ENCODE measurements around the gene DNAJC11. TPM values are rescaled to one million over a fixed set of nuclear protein-coding genes. Genes with fewer than 3 reads are reported as not detected.

The DNAJC11 gene
- total RNA-seq, 2 experiments from 2014 or later, result 45.4 to 51.0 TPM

DNA sequence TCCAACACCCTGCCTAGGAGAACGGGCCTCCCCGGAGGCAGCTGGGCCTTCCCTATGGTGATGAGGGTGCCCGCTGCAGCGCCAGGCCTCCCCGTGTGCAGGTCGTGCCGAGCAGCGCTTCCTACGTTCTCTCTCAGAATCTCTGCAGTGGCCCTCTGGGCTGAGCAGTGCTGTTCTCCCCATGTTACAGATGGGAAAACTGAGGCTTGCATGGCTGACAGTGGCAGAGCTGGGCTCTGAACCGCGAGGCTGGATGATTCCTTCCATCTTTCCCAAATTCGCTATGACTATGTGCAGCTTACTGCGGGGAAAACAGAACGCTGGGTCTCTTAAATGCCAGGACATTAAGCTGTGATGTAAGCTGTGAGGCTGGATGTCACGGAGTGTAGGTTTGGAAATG lies 107.8 kb downstream of the DNAJC11 start:
- Mint-ChIP-seq H3K27ac (no peak overlapping the region), H3K9me3 (ENCODE audit: low read depth) (no peaks in the 10 kb centered on the region)
- CTCF ChIA-PET, result no interaction called here

DNA sequence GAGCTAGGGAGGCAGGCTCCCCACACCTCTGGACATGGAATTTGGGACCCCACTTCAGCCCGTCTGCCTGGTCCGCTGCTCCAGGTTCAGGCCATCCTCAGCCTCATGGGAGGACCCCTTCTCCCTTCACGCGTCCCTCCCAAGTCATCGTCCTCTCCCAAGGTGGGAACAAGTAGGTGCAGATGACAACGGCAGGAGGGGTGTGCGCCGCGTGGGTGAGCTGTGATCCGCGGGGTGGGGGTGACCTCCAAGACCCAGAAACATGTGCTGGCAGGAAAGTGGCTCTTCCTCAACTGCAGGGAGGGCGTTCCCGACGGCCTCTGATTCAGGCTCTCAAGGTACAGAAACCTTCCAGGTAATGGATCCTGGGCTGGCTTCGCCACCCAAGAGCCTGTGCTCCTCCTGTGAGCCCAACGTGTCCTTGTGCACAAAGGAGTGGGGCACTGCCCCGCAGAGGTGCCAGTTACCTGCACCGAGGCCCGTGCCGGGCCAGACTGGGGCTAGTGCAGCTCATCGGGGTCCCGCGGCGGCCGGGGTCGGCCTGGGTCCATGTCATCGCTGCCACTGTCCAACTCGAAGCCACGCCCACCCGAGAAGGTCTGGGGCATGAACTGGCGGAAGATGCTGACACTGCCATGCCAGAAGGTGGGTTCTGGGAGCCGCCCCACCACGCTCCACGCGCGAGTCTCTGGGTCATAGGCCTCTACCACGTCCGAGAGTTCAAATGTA lies 108.6 kb downstream of the DNAJC11 start:
- DNase-seq (no peak), ATAC-seq (no peak)
- peaks cover 16% of the 10 kb centered on the region for H3K36me3 Mint-ChIP-seq
- CTCF ChIA-PET, result interaction anchor here (1.3 kb wide), 1 partner anchor 13 kb away, joined by 5 read pairs; the partner anchor contains the start of gene ZBTB48
- H3K4me1 Mint-ChIP-seq, result peaks cover 37% of the 10 kb centered on the region
- no peak overlapping the region for H3K4me3 Mint-ChIP-seq
- H3K27me3 Mint-ChIP-seq, result no peaks in the 10 kb centered on the region
- H3K9me3 Mint-ChIP-seq (ENCODE audit: low read depth), result no peaks in the 10 kb centered on the region
- peak overlapping the region; percentile 75 for H3K27ac Mint-ChIP-seq

More for the DNA sequence above, 107.8 kb downstream of the DNAJC11 start:
- Mint-ChIP-seq H3K4me3 (no peak overlapping the region), H3K27me3 (no peaks in the 10 kb centered on the region), H3K4me1 (peaks cover 39% of the 10 kb centered on the region), H3K36me3 (peaks cover 17% of the 10 kb centered on the region)
- ATAC-seq, result no peak
- no peak for DNase-seq

DNA sequence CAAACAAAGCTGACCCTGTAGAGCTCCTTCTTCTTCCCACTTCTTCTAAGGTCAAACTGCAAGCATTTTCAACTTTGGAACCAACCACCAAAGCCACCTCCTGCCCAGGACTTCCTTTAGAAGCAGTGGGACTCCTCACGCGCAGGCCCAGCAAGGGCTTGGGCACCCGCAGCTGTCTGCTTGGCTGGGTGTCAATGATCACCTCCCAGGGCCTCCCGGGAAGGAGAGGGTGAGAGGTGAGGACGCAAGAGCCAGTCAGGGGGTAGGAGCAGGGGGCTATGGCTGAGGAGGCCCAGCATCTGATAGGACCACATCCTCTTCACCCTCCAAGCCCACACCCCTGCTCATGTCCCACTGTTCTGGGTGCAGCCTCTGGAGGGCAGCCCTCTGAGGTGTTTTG lies 109.2 kb downstream of the DNAJC11 start:
- Mint-ChIP-seq H3K36me3 (peaks cover 16% of the 10 kb centered on the region), H3K27me3 (no peaks in the 10 kb centered on the region), H3K4me3 (no peak overlapping the region), H3K27ac (peak overlapping the region; percentile 75), H3K9me3 (ENCODE audit: low read depth) (no peaks in the 10 kb centered on the region), H3K4me1 (peaks cover 32% of the 10 kb centered on the region)
- CTCF ChIA-PET, result interaction anchor here (1.3 kb wide), 1 partner anchor 12 kb away, joined by 5 read pairs; the partner anchor contains the start of gene ZBTB48
- no peak for ATAC-seq
- DNase-seq, result no peak

DNA sequence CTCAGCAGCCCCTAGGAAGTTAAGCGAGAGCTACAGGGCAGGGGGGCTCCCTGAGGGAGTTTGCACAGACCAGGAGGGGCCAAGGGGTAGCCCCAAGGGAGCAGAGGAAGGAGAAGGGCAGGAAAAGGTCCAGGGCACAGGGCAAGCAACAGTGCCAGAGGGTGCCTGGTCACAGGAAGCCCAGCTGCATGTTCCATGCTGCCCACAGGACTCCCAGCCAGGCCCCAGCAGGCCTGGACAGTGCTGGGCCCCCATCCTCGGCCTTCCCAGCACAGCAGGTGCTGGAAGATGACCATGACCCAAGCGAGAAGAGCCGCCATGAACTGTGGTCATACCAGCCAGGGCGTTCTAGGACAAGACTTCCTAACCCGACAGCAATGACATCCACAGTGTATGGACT lies 110.0 kb downstream of the DNAJC11 start:
- H3K4me1 Mint-ChIP-seq, result peaks cover 30% of the 10 kb centered on the region
- CTCF ChIA-PET, result interaction anchor here (1.1 kb wide), 1 partner anchor 37 kb away, joined by 5 read pairs; the partner anchor contains the start of genes NOL9 and TAS1R1
- no peak overlapping the region for H3K4me3 Mint-ChIP-seq
- DNase-seq (no peak), ATAC-seq (no peak)
- H3K27me3 Mint-ChIP-seq, result no peaks in the 10 kb centered on the region
- H3K27ac Mint-ChIP-seq, result no peak overlapping the region
- H3K9me3 Mint-ChIP-seq (ENCODE audit: low read depth), result no peaks in the 10 kb centered on the region
- H3K36me3 Mint-ChIP-seq, result peaks cover 14% of the 10 kb centered on the region

DNA sequence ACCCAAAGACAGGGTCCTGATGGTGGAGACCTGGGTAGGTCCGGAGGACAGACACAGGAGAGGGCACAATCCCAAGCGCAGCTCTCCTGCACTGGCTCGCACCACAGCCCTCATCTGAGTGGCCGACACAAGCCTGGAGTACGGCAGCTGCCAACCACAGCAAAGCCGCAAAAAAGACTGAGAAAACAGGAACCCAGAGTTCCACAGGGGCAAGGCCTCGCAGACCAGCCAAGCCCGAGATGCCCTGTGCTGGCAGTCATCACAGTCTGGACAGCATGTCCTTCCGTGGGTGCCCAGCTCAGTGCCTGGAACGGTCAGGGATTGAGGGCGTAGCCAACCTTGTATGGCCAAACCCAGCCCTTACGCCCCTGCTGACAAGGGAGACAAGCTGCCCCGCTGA lies 110.4 kb downstream of the DNAJC11 start:
- no peaks in the 10 kb centered on the region for H3K27me3 Mint-ChIP-seq
- DNase-seq, result no peak
- H3K36me3 Mint-ChIP-seq, result peaks cover 11% of the 10 kb centered on the region
- peak overlapping the region; percentile 56 for H3K27ac Mint-ChIP-seq
- H3K9me3 Mint-ChIP-seq (ENCODE audit: low read depth), result no peaks in the 10 kb centered on the region
- ATAC-seq, result peak; percentile 16
- peaks cover 30% of the 10 kb centered on the region for H3K4me1 Mint-ChIP-seq
- H3K4me3 Mint-ChIP-seq, result no peak overlapping the region
- CTCF ChIA-PET, result interaction anchor here (1.1 kb wide), 1 partner anchor 37 kb away, joined by 5 read pairs; the partner anchor contains the start of genes NOL9 and TAS1R1

DNA sequence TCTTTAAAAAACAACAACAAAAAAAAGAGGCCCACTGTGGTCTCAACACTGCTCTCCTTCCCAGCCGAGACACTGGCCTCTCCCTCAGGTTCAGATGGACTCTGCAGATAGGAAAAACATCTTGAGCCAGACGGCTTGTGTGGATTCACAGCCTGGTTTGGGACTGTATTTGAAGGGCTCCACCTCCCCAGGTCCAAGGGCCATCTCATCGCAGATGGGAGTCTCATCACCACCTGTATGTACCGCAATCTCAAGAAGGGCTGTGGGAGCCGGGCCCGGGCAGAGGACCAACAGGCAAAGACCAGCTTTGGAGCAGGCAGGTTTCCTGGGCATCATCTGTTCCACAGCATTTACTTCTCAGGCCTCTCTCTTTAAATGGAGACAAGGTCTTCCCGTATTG lies 111.6 kb downstream of the DNAJC11 start:
- DNase-seq (no peak), ATAC-seq (no peak)
- Mint-ChIP-seq H3K27me3 (no peaks in the 10 kb centered on the region), H3K4me3 (no peak overlapping the region), H3K9me3 (ENCODE audit: low read depth) (no peaks in the 10 kb centered on the region), H3K36me3 (peaks cover 10% of the 10 kb centered on the region), H3K27ac (no peak overlapping the region), H3K4me1 (peaks cover 30% of the 10 kb centered on the region)
- CTCF ChIA-PET, result no interaction called here

DNA sequence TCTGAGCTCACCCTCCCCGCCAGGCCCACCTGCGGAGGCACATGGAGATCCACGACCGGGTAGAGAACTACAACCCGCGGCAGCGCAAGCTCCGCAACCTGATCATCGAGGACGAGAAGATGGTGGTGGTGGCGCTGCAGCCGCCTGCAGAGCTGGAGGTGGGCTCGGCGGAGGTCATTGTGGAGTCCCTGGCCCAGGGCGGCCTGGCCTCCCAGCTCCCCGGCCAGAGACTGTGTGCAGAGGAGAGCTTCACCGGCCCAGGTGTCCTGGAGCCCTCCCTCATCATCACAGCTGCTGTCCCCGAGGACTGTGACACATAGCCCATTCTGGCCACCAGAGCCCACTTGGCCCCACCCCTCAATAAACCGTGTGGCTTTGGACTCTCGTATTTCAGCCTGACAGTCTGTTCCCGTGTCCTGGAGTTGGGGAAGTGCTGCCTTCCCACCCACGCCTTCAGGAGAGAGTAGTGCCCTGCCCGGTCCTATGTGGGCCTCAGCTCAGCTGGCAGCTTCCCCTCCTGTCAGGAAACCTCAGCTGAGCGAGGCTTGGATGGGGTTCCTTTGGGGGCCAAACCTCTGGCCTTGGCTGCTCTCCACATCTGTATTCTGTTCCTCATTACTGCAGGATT lies 112.6 kb downstream of the DNAJC11 start:
- ATAC-seq (no peak), DNase-seq (no peak)
- H3K4me1 Mint-ChIP-seq, result peaks cover 29% of the 10 kb centered on the region
- CTCF ChIA-PET, result no interaction called here
- no peaks in the 10 kb centered on the region for H3K27me3 Mint-ChIP-seq
- no peak overlapping the region for H3K4me3 Mint-ChIP-seq
- H3K9me3 Mint-ChIP-seq (ENCODE audit: low read depth), result no peaks in the 10 kb centered on the region
- H3K27ac Mint-ChIP-seq, result peak overlapping the region; percentile 2
- H3K36me3 Mint-ChIP-seq, result peaks cover 6% of the 10 kb centered on the region

DNA sequence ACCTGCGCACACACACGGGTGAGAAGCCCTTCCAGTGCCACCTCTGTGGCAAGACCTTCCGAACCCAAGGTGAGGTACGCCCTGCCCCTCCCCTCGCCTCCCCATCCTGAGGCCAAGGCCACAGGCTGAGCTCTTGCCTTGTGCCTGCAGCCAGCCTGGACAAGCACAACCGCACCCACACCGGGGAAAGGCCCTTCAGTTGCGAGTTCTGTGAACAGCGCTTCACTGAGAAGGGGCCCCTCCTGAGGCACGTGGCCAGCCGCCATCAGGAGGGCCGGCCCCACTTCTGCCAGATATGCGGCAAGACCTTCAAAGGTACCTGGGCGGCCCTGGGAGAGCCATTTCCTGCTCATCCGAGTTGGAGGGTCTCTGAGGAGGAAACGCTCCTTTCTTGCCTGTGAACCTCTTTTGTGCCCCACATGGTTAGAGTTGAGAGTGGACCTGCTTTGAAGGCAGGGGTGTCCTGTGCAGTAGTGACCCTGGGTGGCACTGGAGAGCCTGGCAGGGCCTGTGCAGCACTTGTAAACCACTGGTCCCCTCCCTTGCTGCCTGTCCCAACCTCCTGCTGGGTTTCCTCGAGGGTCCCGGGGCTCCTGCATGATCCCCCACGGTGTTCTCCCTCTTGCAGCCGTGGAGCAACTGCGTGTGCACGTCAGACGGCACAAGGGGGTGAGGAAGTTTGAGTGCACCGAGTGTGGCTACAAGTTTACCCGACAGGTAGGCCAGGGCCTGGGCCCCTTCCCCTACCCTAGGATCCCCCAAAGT lies 113.3 kb downstream of the DNAJC11 start:
- Mint-ChIP-seq H3K4me1 (peaks cover 27% of the 10 kb centered on the region), H3K4me3 (no peak overlapping the region), H3K36me3 (peaks cover 6% of the 10 kb centered on the region), H3K27me3 (no peaks in the 10 kb centered on the region), H3K27ac (peak overlapping the region; percentile 33), H3K9me3 (ENCODE audit: low read depth) (no peaks in the 10 kb centered on the region)
- no peak for ATAC-seq
- DNase-seq, result no peak
- CTCF ChIA-PET, result interaction anchor here (1.0 to 1.3 kb wide), 2 partner anchors 15 to 100 kb away, joined by 3 read pairs; partner anchors contain the start of gene KLHL21

DNA sequence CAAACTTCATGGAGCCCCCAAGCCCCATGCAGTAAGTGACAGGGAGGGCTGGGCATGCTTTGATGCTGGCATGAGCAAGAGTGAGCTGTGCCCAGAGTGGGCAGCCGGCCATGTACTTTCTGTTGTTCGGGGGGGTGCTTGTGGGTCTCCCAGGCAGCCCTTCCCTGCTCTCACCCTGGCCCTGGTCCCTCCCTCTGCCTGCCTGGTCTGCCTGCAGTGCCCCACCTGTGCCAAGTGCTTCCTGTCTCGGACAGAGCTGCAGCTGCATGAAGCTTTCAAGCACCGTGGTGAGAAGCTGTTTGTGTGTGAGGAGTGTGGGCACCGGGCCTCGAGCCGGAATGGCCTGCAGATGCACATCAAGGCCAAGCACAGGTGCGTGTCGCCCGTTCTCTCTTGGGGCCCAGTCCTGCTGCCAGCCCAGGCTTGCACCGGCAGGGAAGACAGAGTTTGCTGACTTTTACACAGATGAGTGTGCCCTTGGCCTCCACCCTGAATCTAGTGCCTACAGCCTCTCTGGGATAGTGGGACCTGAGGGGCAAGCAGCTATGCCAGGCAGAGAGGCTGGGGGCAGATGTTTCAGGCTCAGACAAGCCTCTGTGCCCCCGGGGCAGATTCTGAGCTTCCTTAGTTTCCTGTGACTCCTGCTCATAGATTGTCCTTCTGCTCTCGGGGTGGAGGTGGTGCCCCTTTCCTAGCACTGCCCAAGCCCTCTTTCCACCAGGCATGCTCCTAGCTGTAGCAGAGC lies 114.2 kb downstream of the DNAJC11 start:
- Mint-ChIP-seq H3K36me3 (peaks cover 3% of the 10 kb centered on the region), H3K9me3 (ENCODE audit: low read depth) (no peaks in the 10 kb centered on the region), H3K4me3 (no peak overlapping the region), H3K4me1 (peaks cover 20% of the 10 kb centered on the region), H3K27me3 (no peaks in the 10 kb centered on the region), H3K27ac (peak overlapping the region; percentile 33)
- ATAC-seq, result no peak
- no peak for DNase-seq
- CTCF ChIA-PET, result interaction anchor here (1.0 to 1.3 kb wide), 3 partner anchors 16 to 99 kb away, joined by 3 read pairs; partner anchors contain the start of gene KLHL21

DNA sequence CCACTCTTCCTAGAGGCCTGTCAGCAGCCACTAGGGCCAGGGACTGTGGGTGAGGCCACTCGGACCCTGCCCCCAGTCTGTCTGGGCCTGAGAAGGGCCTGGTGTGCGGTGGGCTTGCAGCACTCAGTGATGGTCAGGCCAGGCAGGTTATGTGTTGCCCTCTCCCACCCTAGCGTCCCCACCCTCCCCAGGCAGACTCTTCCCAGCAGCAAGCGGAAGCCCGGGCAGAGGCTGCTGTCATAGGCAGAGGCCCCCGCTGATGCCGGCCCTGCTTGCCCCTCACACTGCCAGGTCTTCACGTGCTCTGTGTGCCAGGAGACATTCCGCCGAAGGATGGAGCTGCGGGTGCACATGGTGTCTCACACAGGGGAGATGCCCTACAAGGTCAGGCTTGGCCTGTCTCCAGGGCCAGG lies 115.2 kb downstream of the DNAJC11 start:
- peaks cover 3% of the 10 kb centered on the region for H3K36me3 Mint-ChIP-seq
- H3K4me1 Mint-ChIP-seq, result peaks cover 20% of the 10 kb centered on the region
- H3K4me3 Mint-ChIP-seq, result no peak overlapping the region
- ATAC-seq, result no peak
- no peak for DNase-seq
- CTCF ChIA-PET, result no interaction called here
- H3K27me3 Mint-ChIP-seq, result no peaks in the 10 kb centered on the region
- no peak overlapping the region for H3K27ac Mint-ChIP-seq
- no peaks in the 10 kb centered on the region for H3K9me3 Mint-ChIP-seq (ENCODE audit: low read depth)

DNA sequence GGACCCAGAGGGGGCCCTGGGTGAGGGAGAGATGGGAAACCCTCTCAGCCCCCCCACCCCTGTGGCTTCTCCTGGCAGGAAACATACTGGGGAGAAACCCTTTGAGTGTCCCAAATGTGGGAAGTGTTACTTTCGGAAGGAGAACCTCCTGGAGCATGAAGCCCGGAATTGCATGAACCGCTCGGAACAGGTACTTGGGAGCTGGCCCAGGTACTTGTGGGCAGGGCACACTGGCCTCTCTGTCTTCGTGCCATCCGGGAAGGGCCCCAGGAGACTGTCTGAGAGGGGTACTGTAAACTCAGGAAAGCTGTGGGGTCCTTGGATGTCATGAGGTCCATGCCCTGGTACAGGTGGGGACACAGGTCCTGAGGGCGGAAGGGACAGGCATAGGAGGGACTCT lies 115.8 kb downstream of the DNAJC11 start:
- Mint-ChIP-seq H3K27me3 (no peaks in the 10 kb centered on the region), H3K9me3 (ENCODE audit: low read depth) (no peaks in the 10 kb centered on the region), H3K4me1 (peaks cover 18% of the 10 kb centered on the region), H3K27ac (no peak overlapping the region), H3K4me3 (no peak overlapping the region), H3K36me3 (peaks cover 3% of the 10 kb centered on the region)
- DNase-seq, result no peak
- CTCF ChIA-PET, result no interaction called here
- no peak for ATAC-seq

DNA sequence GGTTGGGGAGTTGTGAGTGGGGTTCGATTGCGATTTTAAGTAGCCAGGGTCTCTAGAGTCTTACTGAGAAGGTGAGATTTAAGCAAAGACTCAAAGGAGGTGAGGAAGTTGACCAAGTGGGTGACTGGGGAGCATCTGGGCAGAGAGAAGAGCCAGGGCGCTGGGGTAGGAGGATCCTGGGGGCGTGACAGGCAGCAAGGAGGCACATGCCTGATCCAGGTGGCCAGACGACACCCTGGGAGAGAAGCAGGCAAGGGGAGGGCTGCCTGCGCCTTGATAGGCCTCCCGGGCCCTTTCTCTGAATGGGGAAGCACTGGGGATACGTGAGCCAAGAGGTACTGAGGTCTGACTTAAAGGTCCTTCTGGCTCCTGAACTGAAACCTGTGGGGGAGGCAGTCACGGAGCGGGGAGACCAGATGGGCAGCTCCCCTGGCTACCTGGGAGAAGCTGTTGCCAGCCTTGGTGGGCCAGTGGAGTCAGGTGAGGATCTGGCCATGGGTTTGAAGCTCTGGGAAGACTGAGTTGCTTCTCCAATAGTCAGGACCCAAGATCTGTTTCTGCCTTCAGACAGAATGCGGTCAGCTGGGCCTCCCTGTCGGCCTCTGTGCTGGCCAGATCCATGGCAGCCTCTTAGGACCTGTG lies 116.4 kb downstream of the DNAJC11 start:
- H3K4me1 Mint-ChIP-seq, result peaks cover 24% of the 10 kb centered on the region
- CTCF ChIA-PET, result no interaction called here
- DNase-seq, result no peak
- H3K9me3 Mint-ChIP-seq (ENCODE audit: low read depth), result no peaks in the 10 kb centered on the region
- H3K27me3 Mint-ChIP-seq, result no peaks in the 10 kb centered on the region
- no peak for ATAC-seq
- H3K27ac Mint-ChIP-seq, result peak overlapping the region; percentile 3
- no peak overlapping the region for H3K4me3 Mint-ChIP-seq
- peaks cover 3% of the 10 kb centered on the region for H3K36me3 Mint-ChIP-seq

All from activated CD8-positive, alpha-beta memory T cell treated with anti-CD3 and anti-CD28 coated beads, Interleukin-2, amount 10 ng/mL, durations not matched to agents 7 days and 5 days (primary cell).